ENCODE data around the gene FOXK1.

Gene FOXK1

DNA sequence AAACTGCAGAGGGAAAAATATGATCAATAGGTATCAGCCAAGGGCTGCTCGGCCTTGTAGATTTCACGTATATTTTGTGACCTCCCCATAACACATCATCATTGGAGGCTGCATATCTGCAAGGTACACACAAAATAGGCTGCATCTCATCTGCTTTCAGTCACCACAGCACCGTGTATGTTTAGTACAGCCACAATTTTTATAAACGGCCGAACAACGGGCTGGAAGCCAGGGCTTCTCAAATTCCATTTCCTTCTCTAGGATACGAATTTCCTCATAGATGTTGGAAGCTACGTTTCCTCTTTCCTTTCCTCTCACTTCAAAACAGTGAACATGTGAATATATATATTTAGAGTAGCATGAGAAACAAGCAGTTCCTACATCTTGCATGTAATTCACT lies 20.2 kb upstream of the FOXK1 start:
- peaks cover 18% of the 10 kb centered on the region for H3K9me3 ChIP-seq (ENCODE audit: severe bottlenecking)
- no peak overlapping the region for H3K4me3 ChIP-seq (ENCODE audit: low read depth, low read length)
- TF ChIP-seq, protein P1, sequence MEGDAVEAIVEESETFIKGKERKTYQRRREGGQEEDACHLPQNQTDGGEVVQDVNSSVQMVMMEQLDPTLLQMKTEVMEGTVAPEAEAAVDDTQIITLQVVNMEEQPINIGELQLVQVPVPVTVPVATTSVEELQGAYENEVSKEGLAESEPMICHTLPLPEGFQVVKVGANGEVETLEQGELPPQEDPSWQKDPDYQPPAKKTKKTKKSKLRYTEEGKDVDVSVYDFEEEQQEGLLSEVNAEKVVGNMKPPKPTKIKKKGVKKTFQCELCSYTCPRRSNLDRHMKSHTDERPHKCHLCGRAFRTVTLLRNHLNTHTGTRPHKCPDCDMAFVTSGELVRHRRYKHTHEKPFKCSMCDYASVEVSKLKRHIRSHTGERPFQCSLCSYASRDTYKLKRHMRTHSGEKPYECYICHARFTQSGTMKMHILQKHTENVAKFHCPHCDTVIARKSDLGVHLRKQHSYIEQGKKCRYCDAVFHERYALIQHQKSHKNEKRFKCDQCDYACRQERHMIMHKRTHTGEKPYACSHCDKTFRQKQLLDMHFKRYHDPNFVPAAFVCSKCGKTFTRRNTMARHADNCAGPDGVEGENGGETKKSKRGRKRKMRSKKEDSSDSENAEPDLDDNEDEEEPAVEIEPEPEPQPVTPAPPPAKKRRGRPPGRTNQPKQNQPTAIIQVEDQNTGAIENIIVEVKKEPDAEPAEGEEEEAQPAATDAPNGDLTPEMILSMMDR (IDR thresholded peaks at IDR 0.05; ENCODE audit: low read depth, low read length): no peak
- DNase-seq: no peak
- no peaks in the 10 kb centered on the region for H3K36me3 ChIP-seq
- H3K27ac ChIP-seq: no peak overlapping the region
- H3K27me3 ChIP-seq (ENCODE audit: insufficient read depth, low read depth, severe bottlenecking): no peaks in the 10 kb centered on the region

DNA sequence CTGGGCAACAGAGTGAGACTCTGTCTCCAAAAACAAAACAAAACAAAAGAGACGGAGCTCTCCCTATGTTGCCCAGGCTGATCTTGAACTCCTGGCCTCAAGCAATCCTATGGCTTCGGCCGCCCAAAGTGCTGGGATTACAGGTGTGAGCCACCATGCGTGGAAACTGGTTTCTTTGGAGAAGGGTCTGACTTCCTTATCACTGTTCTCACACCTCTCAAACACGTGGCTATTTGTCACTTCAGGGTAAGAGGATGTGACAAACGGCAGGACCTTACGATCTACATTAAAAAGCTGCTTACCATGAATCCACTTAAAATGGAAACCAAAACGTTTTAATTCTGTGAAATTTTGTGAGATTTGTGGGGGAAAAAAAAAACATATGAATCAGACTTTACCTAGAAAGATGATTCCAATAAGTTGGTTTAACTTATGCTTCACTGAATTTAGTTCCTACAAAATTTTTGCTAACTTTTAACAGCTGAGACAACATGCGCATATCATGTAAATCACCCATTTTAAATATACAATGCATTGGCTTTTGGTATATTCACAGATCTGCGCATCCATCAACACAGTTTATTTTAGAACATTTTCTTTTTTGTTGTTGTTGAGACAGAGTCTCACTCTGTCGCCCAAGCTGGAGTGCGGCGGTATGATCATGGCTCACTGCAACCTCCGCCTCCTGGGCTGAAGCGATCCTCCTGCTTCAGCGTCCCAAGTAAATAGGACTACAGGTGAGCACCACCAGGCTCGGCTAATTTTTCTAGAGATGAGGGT lies 18.7 kb upstream of the FOXK1 start:
- Histone ChIP-seq H3K27me3 (ENCODE audit: insufficient read depth, low read depth, severe bottlenecking) (no peaks in the 10 kb centered on the region), H3K27ac (no peak overlapping the region), H3K36me3 (no peaks in the 10 kb centered on the region), H3K9me3 (ENCODE audit: severe bottlenecking) (peaks cover 13% of the 10 kb centered on the region), H3K4me3 (ENCODE audit: low read depth, low read length) (no peak overlapping the region)
- DNase-seq: no peak
- TF ChIP-seq, protein P1 (IDR thresholded peaks at IDR 0.05; ENCODE audit: low read depth, low read length): no peak

DNA sequence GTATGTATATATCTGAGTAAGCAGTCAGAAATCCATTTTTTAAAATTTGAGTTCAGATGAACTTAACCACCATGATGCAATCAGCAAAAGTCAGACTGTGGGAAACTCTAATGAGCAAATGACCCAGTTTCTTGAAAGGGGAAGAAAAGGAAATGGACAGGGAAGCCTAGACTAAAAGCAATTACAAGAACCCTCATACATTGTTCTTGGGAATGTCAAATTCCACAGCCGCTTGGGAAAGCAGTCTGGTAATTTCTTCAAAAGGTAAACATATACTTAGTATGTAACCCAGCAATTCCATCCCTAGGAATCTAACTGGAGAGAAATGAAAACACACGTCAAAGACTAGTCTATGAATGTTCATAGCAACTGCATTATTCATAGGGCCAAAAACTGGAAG lies 16.4 kb upstream of the FOXK1 start:
- DNase-seq: no peak
- Histone ChIP-seq H3K4me3 (ENCODE audit: low read depth, low read length) (no peak overlapping the region), H3K27ac (no peak overlapping the region)

DNA sequence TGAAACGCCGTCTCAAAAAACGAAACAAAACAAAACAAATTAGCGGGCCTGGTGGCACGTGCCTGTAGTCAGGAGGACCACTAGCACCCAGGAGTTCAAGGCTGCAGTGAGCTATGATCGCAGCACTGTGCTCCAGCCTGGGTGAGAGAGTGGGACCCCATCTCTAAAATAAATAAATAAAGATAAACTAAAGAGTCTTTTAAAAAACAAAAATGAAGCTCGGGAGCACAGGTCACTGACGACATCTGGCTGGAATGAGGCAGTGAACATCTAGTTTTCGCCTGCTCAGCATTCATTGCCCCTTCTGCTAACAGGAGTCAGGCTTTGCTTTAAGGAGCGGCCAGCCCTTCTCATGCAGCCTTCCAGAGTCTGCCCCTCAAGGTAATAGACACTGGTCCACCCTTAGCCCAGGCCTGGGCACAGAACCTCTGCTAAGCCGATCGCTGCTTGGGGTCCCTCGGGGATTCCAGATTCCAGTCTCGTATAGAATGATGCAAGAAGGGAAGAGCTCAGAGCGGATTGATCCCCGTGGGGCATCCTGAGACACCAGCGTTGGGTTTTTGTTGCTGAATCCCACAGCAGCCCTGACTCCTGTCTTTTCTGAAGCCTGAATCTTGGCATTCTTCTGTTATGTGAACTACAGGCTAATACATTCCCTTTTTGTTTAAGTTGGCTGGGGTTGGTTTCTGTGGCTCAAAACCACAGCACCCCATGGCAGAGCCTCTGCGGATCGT lies 14.2 kb upstream of the FOXK1 start:
- no peaks in the 10 kb centered on the region for H3K27me3 ChIP-seq (ENCODE audit: insufficient read depth, low read depth, severe bottlenecking)
- no peaks in the 10 kb centered on the region for H3K9me3 ChIP-seq (ENCODE audit: severe bottlenecking)
- TF ChIP-seq, protein P1 (IDR thresholded peaks at IDR 0.05; ENCODE audit: low read depth, low read length): no peak
- DNase-seq: no peak
- H3K36me3 ChIP-seq: no peaks in the 10 kb centered on the region
- no peak overlapping the region for H3K4me3 ChIP-seq (ENCODE audit: low read depth, low read length)
- no peak overlapping the region for H3K27ac ChIP-seq

More for the DNA sequence above, 16.4 kb upstream of the FOXK1 start:
- Histone ChIP-seq H3K9me3 (ENCODE audit: severe bottlenecking) (no peaks in the 10 kb centered on the region), H3K27me3 (ENCODE audit: insufficient read depth, low read depth, severe bottlenecking) (no peaks in the 10 kb centered on the region), H3K36me3 (no peaks in the 10 kb centered on the region)
- TF ChIP-seq, protein P1 (IDR thresholded peaks at IDR 0.05; ENCODE audit: low read depth, low read length): no peak

DNA sequence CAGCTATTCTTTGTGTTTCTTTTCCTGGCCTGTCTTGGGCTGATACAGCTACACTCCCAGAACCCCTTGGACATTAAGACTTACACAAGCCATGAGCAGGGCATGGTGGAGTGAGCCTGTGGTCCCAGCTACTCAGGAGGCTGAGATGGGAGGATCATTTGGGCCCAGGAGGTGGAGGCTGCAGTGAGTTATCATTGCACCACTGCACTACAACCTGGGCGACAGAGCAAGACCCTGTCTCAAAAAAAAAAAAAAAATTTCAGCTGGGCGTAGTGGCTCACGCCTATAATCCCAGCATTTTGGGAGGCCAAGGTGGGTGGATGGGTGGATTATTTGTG lies 13.6 kb upstream of the FOXK1 start:
- Histone ChIP-seq H3K9me3 (ENCODE audit: severe bottlenecking) (no peaks in the 10 kb centered on the region), H3K4me3 (ENCODE audit: low read depth, low read length) (no peak overlapping the region), H3K27ac (no peak overlapping the region), H3K36me3 (no peaks in the 10 kb centered on the region), H3K27me3 (ENCODE audit: insufficient read depth, low read depth, severe bottlenecking) (no peaks in the 10 kb centered on the region)
- DNase-seq: no peak
- TF ChIP-seq, protein P1 (IDR thresholded peaks at IDR 0.05; ENCODE audit: low read depth, low read length): no peak
